GM18507 (cell line): ENCODE results near the gene MBD3.
"Not testable (repeated sequence)": the region's sequence is repeated elsewhere in the genome, so short reads cannot be mapped to it uniquely, and the experiment has no call there.

Source experiments
- DNase-seq: peaks from one replicate; pipeline ENCODE4 v3.0.0; 2011; ENCODE audit warnings: low read depth; ENCODE audit not compliant: insufficient read length; ENCODE audit errors: extremely low spot score
- FAIRE-seq: peaks from 2 replicates; lab custom pipeline; 2011; peaks lifted over from hg19 to GRCh38; lab: Jason Lieb, UNC

Gene MBD3, protein sequence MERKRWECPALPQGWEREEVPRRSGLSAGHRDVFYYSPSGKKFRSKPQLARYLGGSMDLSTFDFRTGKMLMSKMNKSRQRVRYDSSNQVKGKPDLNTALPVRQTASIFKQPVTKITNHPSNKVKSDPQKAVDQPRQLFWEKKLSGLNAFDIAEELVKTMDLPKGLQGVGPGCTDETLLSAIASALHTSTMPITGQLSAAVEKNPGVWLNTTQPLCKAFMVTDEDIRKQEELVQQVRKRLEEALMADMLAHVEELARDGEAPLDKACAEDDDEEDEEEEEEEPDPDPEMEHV

DNA sequence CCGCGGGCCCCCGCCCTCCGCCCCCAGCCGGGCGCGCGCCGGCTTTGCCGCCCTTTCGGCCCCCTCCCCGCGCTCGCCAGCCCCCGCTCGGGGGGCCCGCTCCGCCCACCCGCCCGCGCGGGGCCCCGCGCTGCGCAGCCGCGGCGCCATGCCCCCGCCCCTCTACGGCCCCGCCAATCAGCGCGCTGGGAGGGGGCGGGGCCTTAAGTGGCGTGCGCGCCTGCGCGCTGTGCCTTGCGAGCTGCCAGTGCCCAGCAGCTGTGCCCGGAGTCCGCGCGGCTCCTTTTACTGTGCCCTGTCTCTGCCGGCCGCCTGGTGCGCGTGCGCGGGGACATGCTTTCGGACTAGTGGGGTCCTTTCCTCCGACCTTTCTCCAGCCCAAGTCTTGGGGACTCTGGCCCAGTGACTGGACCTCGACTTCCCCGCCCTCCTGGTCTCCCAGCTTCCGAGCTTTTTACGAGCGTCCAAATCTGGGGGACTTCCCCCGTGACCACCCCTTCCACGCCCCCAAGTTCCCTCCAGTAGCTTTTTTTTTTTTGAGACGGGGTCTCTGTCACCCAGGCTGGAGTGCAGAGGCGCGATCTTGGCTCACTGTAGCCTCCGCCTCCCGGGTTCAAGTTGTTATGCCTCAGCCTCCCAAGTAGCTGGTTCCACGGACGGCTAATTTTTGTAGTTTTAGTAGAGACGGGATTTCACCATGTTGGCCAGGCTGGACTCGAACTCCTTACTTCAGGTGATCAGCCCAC lies at the start of gene MBD3:
TSS of gene MBD3 (minus strand) at position 111 of the 746 bp plus-strand sequence. CDS start 234 bp downstream, outside the sequence.
- peak; percentile 87 for FAIRE-seq
- DNase-seq: peak; percentile 96

GRCh38 chr19:1640893-1641448 lies 48.3 kb upstream of the MBD3 start:
- DNase-seq, FAIRE-seq: not testable (repeated sequence)

DNA sequence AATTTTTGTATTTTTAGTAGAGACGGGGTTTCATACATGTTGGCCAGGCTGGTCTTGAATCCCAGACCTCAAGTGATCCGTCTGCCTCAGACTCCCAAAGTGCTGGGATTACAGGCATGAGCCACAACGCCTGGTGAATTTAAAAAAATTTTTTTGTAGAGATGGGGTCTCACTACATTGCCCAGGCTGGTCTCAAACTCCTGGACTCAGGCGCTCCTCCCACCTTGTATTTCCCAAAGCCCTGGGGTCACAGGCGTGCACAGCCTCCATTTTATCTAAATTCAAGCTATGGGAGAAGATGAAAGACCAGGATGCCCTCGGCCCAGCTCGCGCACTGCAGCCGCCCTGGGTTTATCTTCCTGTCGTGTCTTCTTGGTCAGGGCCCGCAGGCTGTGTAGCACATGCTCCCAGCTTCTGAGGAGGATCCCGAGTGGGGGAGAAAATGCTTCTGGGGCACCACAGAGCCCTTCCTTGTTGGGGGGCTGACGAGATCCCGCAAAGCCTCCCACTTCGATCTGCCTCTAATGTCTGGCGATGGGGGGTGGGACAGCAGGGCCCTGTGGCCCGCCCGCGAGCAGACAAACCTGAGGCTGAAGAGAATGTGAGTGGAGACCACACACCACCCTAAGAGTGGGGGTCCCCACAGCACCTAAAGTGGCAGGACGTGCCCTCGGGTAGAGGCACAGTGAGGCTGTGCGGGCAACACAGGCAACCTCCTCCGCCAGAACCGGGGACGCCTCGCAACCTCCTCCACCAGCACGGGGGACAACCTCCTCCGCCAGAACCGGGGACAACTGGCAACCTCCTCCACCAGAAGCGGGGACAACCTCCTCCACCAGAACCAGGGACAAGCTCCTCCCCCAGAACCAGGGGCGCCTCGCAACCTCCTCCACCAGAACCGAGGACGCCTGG lies 43.9 kb upstream of the MBD3 start:
- no peak for DNase-seq
- no peak for FAIRE-seq

DNA sequence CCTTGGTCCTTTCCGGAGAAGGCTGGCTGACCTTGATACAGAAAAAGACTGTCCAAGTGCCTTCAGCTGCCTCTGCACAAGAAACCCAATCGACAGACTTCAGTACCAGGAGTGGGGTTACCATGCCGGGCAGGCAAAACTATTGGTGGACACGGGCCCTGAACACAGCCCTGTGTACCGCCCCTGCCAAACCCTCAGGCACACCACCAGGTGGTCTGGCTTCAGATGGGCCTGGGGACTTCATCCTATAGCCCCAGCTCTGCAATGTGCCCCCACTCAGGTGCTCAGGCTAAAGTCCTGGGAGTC lies 42.2 kb upstream of the MBD3 start:
- DNase-seq (no peak), FAIRE-seq (no peak)

DNA sequence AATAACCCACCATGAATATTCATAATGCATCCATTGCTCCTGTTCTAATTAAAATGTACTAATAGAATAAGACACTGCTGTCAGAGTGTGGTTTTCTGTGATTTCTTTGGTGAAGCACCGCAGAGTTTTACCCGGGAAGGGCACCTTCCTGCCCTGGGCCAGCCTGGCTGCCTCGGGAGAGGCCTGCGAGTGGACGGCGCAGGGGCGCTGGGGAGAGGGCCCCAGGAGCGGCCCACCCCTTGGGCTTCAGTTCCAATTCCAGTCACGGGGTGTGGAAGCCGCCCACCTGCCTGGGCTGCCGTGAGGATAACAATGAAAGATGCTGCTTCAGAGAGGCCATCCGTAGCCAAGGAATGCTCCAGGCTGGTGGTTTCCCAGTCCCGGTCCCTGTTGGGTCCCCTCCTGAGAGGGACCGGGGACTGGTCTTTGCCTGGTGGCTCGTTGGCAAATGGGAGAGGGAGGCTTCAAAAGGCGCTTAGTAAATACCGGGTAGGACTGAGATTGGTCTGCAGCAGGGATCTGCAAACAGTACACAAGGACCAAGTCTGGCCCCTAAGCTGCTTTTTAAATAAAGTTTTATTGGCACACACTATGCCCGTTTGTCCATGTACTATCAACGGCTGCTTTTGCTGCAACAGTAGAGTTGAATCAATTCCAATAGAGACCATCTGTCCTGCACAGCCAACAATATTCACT lies 41.7 kb upstream of the MBD3 start:
- no peak for DNase-seq
- FAIRE-seq: no peak

- FAIRE-seq (no peak), DNase-seq (no peak)
Observed at GRCh38 chr19:1633269-1633826, 40.7 kb upstream of the MBD3 start.

GRCh38 chr19:1632462-1633268 lies 40.0 kb upstream of the MBD3 start:
- FAIRE-seq: no peak
- DNase-seq: no peak

DNA sequence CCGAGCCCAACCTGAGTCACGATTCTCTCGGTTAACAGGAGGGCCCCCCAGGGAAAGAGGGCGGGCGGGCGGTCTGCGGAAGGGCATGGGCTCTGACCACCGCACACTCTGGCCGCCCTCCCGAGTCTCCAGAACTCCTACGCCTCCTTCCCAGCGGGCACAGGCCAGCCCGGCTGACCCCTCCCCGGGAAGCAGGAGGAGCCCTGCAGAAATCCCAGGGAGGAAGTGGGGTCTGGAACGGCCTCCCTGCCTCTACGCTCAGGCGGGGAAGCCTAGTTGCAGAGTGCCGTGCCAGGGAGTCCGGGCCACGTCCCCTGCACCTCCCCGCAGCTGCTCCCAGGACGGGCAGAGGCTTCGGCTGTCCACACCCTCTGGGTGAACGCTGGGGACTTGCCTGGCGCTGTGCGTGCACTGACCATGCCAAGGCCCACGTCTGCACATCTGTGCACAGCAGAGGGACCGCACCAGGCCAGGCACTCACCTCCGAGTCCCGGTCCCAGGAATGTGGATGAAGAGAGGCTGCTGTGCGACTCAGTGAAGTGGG lies 39.0 kb upstream of the MBD3 start:
- DNase-seq (no peak), FAIRE-seq (no peak)

GRCh38 chr19:1630811-1631210 lies 38.1 kb upstream of the MBD3 start:
- no peak for FAIRE-seq

DNA sequence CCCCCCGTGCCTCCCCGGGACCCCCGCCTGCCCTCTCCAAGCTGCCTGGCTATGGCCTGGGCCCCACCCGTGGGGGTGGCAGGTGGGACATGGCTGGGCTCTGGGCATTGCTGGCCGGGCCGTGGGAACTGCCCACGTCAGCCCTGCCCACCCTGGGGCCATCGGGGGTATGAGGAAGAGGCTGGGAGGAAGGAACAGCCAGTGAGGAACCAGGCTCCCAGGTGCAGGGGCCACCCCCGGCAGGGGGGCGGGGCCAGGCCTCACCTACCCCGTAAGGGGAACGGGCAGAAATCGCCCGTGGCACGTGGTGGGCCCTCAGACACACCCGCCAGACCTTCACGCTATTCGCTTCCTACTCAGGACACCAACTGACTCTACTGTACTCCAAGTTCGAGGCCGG lies 37.3 kb upstream of the MBD3 start:
- FAIRE-seq: no peak
- DNase-seq: no peak

More at GRCh38 chr19:1630811-1631210, 38.1 kb upstream of the MBD3 start:
- no peak for DNase-seq

DNA sequence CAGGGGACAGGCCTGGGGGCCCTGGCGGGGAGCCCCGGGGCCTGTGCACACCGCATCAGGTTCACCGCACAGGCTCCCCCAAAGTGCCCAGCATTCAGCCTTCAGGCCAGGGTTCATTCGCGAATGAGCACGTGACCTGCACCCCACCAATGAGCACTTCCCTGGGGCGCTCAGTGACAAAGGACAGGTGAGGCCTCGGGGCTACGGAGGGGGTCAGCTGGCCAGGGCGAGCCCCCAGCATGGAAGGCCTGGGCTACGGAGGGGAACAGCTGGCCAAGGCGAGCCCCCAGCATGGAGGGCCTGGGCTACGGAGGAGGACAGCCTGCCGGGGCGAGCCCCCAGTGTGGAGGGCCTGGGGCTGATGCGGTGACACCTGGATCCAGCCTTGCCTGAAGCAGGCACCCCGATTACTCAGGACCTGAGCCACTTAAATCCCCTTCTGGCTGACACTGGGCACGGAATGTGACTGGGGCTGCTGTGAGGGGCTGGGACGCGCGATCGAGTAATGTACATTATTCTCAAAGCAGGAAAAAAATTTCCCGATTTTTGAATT lies 36.7 kb upstream of the MBD3 start:
- no peak for DNase-seq
- no peak for FAIRE-seq

DNA sequence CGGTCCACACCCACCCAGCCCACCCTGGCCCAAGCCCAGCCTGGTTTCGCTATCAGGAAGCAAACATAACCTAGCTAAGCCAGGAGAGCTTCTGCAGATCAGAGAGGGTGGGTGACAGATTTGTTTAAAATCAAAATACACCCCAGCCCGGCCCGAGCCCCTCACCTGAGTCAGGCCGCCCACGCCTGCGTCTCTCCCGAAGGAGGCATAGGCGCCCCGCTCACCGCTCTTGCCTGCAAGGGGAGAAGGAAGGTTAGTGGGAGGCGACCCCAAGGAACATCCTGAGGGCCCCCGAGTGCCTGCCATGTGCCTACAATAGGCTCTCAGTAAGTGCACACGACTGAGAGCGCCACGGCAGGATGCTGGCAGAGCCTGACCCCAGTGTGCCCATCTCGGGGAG lies 34.5 kb upstream of the MBD3 start:
- no peak for DNase-seq
- no peak for FAIRE-seq

DNA sequence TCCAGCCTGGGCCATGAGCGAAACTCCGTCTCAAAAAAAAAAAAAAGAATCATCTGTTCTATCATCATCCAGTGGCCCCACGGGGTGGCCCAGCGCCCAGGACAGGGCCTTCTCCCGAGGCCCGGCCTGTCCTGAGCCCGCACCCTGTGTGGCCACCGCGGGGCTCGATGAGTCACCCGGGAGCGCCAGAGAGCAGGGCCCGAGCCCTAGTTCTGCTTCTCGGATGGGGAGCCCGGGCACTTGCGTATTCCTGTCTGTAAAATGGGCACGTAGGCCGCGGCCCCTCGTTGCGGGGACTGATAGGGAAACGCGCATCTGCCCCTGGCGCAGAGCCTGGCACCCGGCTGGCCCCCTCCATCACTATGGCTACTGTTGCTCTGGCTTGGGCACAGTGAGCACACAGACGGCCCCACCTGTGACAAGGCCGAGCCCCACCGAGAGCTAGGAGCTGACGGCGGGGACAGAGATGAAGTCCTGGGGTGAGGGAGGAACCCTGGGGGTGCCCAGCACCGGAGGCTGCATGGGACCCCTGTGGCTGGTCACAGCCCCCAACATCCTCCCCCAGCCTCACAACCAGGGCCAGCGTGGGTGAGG lies 33.8 kb upstream of the MBD3 start:
- no peak for FAIRE-seq
- DNase-seq: no peak

GRCh38 chr19:1624458-1624857 lies 31.8 kb upstream of the MBD3 start:
- DNase-seq (no peak), FAIRE-seq (peak; percentile 58)

DNA sequence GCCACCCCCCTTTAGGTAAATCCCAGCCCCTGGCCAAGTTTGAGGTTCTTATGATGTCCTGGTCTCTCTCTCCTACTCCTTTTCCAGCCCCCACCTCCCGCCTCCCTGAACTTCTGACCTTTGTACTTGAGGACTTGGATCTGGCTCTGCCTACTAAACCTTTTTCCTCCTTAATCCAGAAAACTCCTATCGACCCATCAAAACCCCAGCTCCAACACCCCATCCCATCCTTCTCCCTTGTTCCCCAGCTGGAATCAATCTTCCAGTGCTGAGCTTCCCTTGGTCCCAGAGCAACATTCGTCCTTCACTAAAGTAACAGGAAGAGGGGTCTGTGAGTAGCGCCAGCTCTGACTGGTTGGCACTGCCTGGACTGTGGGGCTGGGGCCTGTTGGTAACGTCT lies 29.9 kb upstream of the MBD3 start:
- no peak for DNase-seq
- no peak for FAIRE-seq

GRCh38 chr19:1622007-1622406 lies 29.3 kb upstream of the MBD3 start:
- no peak for FAIRE-seq
- no peak for DNase-seq

DNA sequence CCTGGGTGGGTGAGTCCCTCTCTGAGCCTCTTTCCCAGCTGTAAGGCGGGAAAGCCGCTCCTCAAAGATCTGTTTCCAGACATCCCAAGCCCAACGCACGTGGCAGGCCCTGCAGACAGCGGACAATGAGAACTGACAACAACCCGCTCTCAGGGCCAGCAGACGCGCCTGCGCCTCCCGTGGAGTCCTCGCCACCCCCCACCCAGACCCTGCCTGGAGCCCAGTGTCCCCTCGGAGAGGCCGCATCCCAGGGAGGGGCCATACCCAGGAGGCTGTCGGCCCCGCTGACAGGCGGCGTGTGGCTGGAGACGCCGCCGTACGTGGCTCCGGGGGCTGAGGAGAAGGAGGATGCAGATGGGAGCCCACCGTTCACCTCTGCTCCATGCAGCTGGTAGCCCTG lies 28.9 kb upstream of the MBD3 start:
- DNase-seq (no peak), FAIRE-seq (no peak)
